ENCODE data around the gene RNF187. TPM values are rescaled to one million over a fixed set of nuclear protein-coding genes. Genes with fewer than 3 reads are reported as not detected.

Gene RNF187
- total RNA-seq (2014; rRNA removed; shearing (Covaris generic)) (257 and 351 TPM in 2 replicates), total RNA-seq (2022) (478 and 484 TPM in 2 replicates), Bru-seq, nascent RNA (percentile 89 among the genes with signal in this experiment), BruChase-seq, experiment 1, labeled RNA remaining after a 6-hour chase (percentile 97 among the genes with signal in this experiment), BruChase-seq, experiment 2, labeled RNA remaining after a 2-hour chase (percentile 92 among the genes with signal in this experiment)
- long read RNA-seq, transcript RNF187-201 (4 exons, 3,017 nt): major isoform, 1,374 of 1,474 reads
- long read RNA-seq, partial matches to known transcripts: 24 of 1,474 reads
- long read RNA-seq, other reads (novel, unspliced or antisense): 76 of 1,474 reads

- intact Hi-C loops (cut with micrococcal nuclease; ENCODE audit: unreplicated experiment): loop anchor here (1.0 to 5.0 kb wide), 2 partner anchors 23 to 855 kb away; partner anchors contain the start of gene CCSAP
- H2AFZ ChIP-seq (ENCODE audit: low read length): peak within 1 kb of the TSS; percentile 61; the same call in 1 of the 2 replicates
- peak within 1 kb of the TSS; percentile 92 for H3K27ac ChIP-seq (ENCODE audit: low read depth, low read length, poor library complexity, severe bottlenecking)
- H3K4me1 ChIP-seq (ENCODE audit: insufficient read depth, low read length, poor library complexity, severe bottlenecking): peaks cover 41% of the 10 kb centered on the region
- H3K4me2 ChIP-seq (ENCODE audit: low read length): peak within 1 kb of the TSS; percentile 100
- CTCF ChIA-PET (ENCODE audit: unreplicated experiment): interaction anchor here (0.6 to 1.3 kb wide), 2 partner anchors 13 to 410 kb away, joined by 5 to 33 read pairs; no protein-coding TSS in a partner anchor
- H3K36me3 ChIP-seq (ENCODE audit: insufficient read depth, low read length): peaks cover 44% of the 10 kb centered on the region
- TF ChIP-seq EZH2phosphoT487 (IDR thresholded peaks at IDR 0.05; ENCODE audit: borderline replicate concordance, low read depth, low read length): no peak
- TF ChIP-seq, protein P1, sequence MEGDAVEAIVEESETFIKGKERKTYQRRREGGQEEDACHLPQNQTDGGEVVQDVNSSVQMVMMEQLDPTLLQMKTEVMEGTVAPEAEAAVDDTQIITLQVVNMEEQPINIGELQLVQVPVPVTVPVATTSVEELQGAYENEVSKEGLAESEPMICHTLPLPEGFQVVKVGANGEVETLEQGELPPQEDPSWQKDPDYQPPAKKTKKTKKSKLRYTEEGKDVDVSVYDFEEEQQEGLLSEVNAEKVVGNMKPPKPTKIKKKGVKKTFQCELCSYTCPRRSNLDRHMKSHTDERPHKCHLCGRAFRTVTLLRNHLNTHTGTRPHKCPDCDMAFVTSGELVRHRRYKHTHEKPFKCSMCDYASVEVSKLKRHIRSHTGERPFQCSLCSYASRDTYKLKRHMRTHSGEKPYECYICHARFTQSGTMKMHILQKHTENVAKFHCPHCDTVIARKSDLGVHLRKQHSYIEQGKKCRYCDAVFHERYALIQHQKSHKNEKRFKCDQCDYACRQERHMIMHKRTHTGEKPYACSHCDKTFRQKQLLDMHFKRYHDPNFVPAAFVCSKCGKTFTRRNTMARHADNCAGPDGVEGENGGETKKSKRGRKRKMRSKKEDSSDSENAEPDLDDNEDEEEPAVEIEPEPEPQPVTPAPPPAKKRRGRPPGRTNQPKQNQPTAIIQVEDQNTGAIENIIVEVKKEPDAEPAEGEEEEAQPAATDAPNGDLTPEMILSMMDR (conservative IDR thresholded peaks at IDR 0.05; ENCODE audit: low read length): no peak
- H3K9me2 ChIP-seq (ENCODE audit: insufficient read depth, low read length): no peaks in the 10 kb centered on the region
- H3K9me3 ChIP-seq (ENCODE audit: low read length): no peaks in the 10 kb centered on the region
- POLR2A ChIA-PET: interaction anchor here (1.3 to 3.7 kb wide), 7 partner anchors 9 to 81 kb away, joined by 5 to 74 read pairs (median 14); partner anchors contain the start of gene TRIM11
- peak within 1 kb of the TSS; percentile 97 for H3K4me3 ChIP-seq (ENCODE audit: low read depth, low read length, poor library complexity, severe bottlenecking)
- H4K20me1 ChIP-seq (ENCODE audit: insufficient read depth, low read length): no peaks in the 10 kb centered on the region
- DNase-seq (ENCODE audit: low spot score): no peak
- peaks cover 51% of the 10 kb centered on the region; the same call in 1 of the 2 replicates for H3K79me2 ChIP-seq (ENCODE audit: insufficient read depth, low read depth, low read length)
- no TSS peak for BruUV-seq (replicated peaks)
These were observed at the start of gene RNF187 for GRCh38 chr1:228487336-228488124. TSS of gene RNF187 (plus strand) at chr1:228487382.

DNA sequence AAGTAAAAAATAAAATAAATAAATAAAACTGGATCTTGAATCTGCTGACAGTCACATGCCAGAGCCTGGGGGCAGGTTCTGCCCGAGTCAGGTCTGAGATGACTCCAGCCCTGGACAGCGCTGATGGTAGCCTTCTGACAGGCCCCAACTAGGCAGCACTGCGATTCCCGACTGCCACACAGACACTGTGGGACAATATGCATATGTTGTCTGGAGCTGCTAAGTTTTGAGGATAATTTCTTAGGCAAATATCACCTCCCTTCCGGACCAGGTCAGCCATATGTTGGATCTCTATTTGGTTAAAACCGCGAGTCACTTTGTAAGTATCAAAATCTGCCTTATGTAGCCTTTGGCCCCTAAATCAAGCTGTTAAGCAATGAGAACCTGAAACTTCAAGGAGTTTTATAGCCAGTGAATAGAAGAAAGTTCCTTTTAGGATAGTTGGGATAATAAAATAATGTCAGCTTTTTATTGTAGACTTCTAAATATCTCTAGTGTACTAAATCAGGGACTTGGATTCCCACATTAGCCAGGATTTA lies 49.7 kb upstream of the RNF187 start:
- H3K9me2 ChIP-seq (ENCODE audit: insufficient read depth, low read length): no peaks in the 10 kb centered on the region
- no TSS peak for BruUV-seq (replicated peaks)
- ChIA-PET CTCF (ENCODE audit: unreplicated experiment) (no interaction called here), POLR2A (no interaction called here)
- TF ChIP-seq, protein P1 (conservative IDR thresholded peaks at IDR 0.05; ENCODE audit: low read length): no peak
- TF ChIP-seq EZH2phosphoT487 (IDR thresholded peaks at IDR 0.05; ENCODE audit: borderline replicate concordance, low read depth, low read length): no peak
- no peaks in the 10 kb centered on the region for H3K9me3 ChIP-seq (ENCODE audit: low read length)
- no peaks in the 10 kb centered on the region for H3K4me1 ChIP-seq (ENCODE audit: insufficient read depth, low read length, poor library complexity, severe bottlenecking)
- no peak overlapping the region for H3K4me3 ChIP-seq (ENCODE audit: low read depth, low read length, poor library complexity, severe bottlenecking)
- H3K36me3 ChIP-seq (ENCODE audit: insufficient read depth, low read length): no peaks in the 10 kb centered on the region
- intact Hi-C loops (cut with micrococcal nuclease; ENCODE audit: unreplicated experiment): no loop called here
- H4K20me1 ChIP-seq (ENCODE audit: insufficient read depth, low read length): no peaks in the 10 kb centered on the region
- no peak for DNase-seq (ENCODE audit: low spot score)
- H2AFZ ChIP-seq (ENCODE audit: low read length): no peak overlapping the region
- H3K79me2 ChIP-seq (ENCODE audit: insufficient read depth, low read depth, low read length): no peaks in the 10 kb centered on the region
- H3K27ac ChIP-seq (ENCODE audit: low read depth, low read length, poor library complexity, severe bottlenecking): no peak overlapping the region
- no peak overlapping the region for H3K4me2 ChIP-seq (ENCODE audit: low read length)
